Fibroblast of upper back skin (primary cell): ENCODE data around the gene KRT31.
A peak's percentile ranks its signal among the peaks of the same experiment; 100 is the strongest.
"Not testable (repeated sequence)": the region's sequence is repeated elsewhere in the genome, so short reads cannot be mapped to it uniquely, and the experiment has no call there.

Experiments used
- DNase-seq: peaks from one replicate; pipeline ENCODE4 v3.0.0-alpha.2; 2013

The KRT31 gene

GRCh38 chr17:41383690-41384089 lies 13.7 kb downstream of the KRT31 start:
- DNase-seq = no peak

- peak; percentile 51 for DNase-seq
Observed at GRCh38 chr17:41382394-41382793, 15.0 kb downstream of the KRT31 start.

DNA sequence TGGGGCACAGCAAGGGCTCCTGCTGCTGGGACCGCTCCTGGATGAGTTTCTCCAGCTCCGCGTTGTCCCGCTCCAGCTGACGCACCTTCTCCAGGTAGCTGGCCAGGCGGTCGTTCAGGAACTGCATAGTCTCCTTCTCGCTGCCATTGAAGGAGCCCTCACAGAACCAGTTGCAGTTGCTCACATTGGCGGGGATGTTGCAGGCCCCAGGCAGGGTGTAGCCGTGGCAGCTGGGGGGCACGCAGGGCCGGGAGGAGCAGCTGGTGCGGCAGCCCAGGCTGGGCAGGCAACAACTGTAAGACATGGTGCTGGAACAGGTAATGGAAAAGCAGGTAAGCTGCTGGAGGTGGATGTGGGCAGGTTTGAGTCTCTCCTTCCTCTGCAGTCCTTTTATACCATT lies 15.5 kb downstream of the KRT31 start, which contains the start of gene KRT34:
Gene KRT34 (minus strand): TSS at position 364 of the 400 bp plus-strand sequence. CDS start 60 bp downstream, at position 304.
- not testable (repeated sequence) for DNase-seq

DNA sequence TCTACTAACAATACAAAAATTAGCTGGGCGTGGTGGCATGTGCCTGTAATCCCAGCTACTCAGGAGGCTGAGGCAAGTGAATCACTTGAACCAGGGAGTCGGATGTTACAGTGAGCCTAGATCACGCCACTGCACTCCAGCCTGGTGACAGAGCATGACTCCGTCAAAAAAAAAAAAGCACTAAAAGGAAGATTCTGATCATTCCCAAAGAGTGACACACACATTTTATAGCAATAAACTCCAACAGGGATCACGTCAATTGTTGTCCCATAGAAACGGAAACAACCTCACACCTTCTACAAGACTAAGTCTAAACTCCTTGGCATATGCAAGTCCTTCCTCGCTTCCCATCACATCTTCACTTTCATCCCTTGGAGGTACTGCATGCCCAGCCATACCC lies 17.3 kb downstream of the KRT31 start:
- DNase-seq = peak; percentile 68

DNA sequence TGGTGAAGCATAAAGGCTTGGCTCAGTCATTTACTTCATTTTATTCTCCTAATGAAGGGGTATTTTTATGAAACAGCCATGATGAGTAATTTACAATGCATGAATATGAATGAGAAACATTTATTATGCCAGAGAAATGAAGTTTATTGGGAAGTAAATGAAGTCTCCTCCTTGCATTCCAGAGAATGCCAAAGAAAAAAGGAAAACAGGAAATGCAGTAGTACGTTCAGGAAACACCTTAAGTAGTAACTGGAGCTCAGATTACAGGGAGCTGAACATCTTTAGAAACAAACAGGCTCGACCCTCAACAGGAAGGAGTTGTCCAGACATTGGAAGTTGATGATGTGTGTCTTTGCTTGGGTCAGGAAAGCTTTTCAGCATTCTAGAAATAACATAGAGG lies 19.9 kb downstream of the KRT31 start:
- DNase-seq = no peak

GRCh38 chr17:41369713-41370112 lies 27.7 kb downstream of the KRT31 start, which contains the start of gene KRT33B:
Gene KRT33B (minus strand): TSS chr17:41369813. CDS start chr17:41369750, 63 bp downstream.
- DNase-seq = no peak

GRCh38 chr17:41369023-41369422 lies 28.4 kb downstream of the KRT31 start:
- no peak for DNase-seq

DNA sequence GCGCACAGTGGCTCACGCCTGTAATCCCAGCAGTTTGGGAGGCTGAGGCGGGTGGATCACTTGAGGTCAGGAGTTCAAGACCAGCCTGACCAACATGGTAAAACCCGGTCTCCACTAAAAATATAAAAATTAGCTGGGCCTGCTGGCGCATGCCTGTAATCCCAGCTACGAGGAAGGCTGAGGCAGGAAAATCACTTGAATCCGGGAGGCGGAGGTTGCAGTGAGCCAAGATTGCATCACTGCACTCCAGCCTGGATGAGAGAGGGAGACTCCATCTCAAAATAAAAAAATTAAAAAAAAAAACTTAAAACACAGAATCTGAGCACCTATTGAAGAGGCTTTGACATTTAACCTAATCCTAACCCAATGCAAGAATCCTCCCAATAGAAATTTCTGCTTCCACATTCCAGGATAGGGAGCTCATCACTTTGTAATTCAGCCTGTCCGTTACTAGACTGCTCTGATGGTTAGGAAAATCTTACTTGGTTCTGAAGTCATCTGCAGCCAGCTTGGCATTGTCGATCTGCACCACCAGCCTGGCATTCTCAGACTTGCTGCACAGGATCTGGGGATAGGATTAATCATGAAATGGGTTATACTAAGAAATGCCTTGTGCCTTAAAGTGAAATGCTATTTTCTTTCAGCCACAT lies 29.9 kb downstream of the KRT31 start:
- DNase-seq = peak; percentile 71

DNA sequence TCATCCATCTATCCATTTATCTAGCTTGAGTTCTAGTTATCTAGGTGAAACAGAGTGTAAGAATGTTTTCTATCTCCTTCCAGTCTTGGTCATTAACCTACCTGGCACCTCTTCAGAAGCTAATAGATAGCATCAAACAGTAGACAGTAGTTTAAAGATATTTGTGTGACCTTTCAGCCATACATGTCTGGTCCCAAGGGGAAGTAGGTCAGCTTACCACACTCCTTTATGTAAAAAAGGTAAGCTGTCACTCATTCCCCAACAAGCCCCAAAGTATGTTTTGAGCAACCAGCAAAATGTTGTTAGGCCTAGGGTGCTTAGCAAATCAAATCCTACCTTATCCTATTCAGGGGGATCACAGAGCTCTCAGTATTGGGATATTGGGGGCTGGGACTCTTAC lies 31.3 kb downstream of the KRT31 start:
- DNase-seq = no peak

- no peak for DNase-seq
Observed at GRCh38 chr17:41363881-41364280, 33.5 kb downstream of the KRT31 start.

DNA sequence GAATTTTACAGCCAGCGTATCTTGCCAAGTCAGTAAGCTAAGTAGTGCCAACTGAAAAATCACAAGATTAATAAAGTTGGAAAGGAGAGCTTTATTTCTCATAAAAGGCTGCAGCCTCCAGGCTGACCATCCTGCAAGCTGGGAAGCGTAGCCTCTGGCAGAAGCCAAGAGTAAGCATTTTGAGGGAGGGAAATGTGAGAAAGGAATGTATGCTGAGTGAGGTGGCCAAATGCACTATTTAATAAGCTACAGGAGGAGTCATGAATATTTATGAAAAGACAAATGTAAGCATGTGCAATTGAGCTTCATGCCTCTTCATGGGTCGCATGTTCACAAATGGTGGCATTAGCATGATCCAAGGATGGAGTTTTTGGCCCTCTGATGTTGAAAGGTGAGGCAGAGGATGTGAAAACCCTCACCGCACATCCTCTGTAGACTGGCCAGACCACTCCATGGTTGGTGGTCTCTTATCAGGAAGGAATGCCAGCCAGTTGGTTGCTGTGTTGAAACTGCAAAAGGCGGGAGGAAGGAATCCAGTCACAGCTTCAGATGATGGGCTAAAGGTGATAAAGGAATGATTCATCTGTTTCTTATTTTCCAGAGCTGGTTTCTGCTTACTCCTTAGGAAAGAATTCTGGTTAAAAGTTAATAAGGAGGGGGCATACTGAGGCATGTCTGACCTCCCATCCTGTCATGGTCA lies 37.0 kb downstream of the KRT31 start:
- peak; percentile 65 for DNase-seq

- no peak for DNase-seq
Observed at GRCh38 chr17:41354536-41354935, 42.9 kb downstream of the KRT31 start.

GRCh38 chr17:41352597-41353366 lies 44.6 kb downstream of the KRT31 start:
- no peak for DNase-seq

DNA sequence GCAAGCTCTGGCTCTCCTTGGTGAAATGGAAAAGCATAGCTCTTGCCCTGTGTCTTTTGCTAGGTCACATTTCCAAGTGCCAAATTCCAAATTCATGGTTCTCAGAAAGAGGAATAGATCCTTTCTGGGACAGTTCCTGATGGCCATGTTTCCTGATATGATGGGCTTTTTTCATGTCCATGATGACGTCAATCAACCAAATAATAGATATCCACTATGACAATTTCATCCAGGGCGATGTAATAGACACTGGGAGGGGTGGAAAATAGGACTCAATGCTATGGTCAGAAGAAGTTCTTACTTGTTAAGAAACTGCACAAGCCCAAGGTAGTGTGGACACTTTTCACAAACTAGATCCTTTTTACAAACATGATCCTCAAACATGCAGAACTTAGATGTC lies 46.2 kb downstream of the KRT31 start:
- no peak for DNase-seq

DNA sequence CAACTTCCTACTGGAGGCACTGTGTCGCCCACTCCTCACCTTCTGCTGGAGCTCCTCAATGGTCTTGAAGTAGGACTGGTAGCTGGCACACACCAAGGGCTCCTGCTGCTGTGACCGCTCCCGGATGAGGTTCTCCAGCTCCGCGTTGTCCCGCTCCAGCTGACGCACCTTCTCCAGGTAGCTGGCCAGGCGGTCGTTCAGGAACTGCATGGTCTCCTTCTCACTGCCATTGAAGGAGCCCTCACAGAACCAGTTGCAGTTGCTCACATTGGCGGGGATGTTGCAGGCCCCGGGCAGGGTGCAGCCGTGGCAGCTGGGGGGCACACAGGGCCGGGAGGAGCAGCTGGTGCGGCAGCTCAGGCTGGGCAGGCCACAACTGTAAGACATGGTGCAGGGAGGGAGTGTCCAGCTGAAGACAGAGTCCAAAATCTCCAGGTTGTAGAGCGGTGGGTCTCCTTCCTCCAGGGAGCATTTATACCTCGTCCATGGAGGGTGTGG lies 47.0 kb downstream of the KRT31 start, which contains the start of gene KRT33A:
Gene KRT33A (minus strand): TSS at position 448 of the 498 bp plus-strand sequence. CDS start 61 bp downstream, at position 387.
- DNase-seq = not testable (repeated sequence)

DNA sequence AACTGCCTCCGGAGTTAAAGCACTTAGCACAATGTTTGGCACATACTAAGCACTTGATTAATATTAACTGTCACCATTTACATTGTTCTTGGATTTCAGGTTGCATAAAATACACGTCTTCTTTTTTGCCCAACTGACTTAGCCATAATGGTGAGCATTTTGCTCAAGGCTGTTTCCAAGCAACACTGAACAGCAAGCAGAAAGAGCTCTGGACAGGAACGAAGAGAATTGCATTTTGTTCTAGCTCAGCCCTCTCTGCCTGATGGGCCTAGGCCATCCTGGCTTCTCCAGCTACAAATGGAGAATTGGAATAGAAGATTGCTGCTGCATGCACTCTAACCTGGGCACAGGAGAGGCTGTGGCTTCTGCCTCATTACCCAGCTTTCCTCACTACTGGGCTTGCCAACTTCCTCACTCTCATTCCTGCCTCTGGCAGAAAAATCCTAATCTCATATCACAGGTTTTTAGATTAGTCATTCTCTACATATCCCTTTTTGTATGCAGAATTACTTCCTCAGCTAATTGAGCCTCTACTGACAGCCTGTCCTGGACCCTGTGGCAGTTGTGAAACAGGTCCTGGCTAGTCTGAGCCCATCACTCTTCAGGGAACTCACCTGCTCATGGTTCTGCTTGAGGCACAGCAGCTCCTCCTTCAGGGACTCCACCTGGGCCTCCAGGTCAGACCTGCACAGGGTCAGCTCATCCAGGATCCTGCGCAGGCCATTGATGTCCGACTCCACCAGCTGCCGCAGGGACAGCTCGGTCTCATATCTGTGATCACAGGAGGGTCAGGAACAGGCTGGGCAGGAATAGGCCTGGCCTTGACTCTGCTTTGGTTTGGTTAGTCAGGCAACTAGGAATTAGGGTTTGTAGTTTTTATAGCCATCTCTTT lies 49.3 kb downstream of the KRT31 start:
- no peak for DNase-seq

- DNase-seq = not testable (repeated sequence)
Observed at GRCh38 chr17:41346421-41346820, 51.0 kb downstream of the KRT31 start.

DNA sequence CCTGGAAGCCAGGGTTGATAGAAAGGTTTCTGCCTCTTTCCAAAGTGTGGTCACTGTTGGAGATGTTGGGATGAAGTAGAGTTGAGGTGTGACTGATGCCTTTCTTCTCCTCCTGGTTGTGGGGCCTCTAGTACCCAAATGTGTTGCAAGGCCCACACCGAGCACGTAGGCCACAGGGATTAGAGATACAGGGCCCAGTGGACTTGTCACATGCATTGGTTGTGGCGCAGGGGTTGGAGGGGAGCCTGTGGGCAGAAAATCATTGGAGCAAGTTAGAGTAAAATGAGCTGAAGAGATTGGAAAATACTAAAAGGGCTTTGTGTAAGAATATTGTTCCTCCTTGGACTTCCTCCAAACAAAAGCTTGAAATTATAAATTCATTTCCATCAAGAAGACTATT lies 51.4 kb downstream of the KRT31 start:
- DNase-seq = no peak
